Measurements from ENCODE around the gene IL1A. TPM values are rescaled to one million over a fixed set of nuclear protein-coding genes. Genes with fewer than 3 reads are reported as not detected.

IL1A gene
- total RNA-seq, 1 experiment from 2014 or later: 0.42 TPM

GRCh38 chr2:112730216-112730615 is 54.1 kb downstream of the IL1A start:
- DNase-seq (ENCODE audit: low spot score): no peak
- POLR2A ChIA-PET: no interaction called here
- ATAC-seq: no peak
- CTCF ChIA-PET: interaction anchor here (1.1 to 6.3 kb wide), 6 partner anchors 19 to 228 kb away, joined by 3 to 64 read pairs (median 4); partner anchors contain the start of gene SLC20A1
- Mint-ChIP-seq H3K4me3 (no peak overlapping the region), H3K9me3 (no peaks in the 10 kb centered on the region), H3K27ac (no peak overlapping the region), H3K4me1 (peaks cover 8% of the 10 kb centered on the region; the same call in 1 of the 2 replicates), H3K36me3 (no peaks in the 10 kb centered on the region), H3K27me3 (ENCODE audit: low read depth) (no peaks in the 10 kb centered on the region)
- TF ChIP-seq STAT6 (CRISPR knock-in tag; conservative IDR thresholded peaks at IDR 0.05; ENCODE audit: low read depth) (no peak), USF1 (CRISPR knock-in tag; IDR thresholded peaks at IDR 0.05) (no peak)

GRCh38 chr2:112728378-112729175 is 55.7 kb downstream of the IL1A start:
- ATAC-seq (no peak), DNase-seq (ENCODE audit: low spot score) (no peak)
- H3K36me3 Mint-ChIP-seq: no peaks in the 10 kb centered on the region
- H3K9me3 Mint-ChIP-seq: no peaks in the 10 kb centered on the region
- no peaks in the 10 kb centered on the region for H3K27me3 Mint-ChIP-seq (ENCODE audit: low read depth)
- H3K4me1 Mint-ChIP-seq: peaks cover 8% of the 10 kb centered on the region; the same call in 1 of the 2 replicates
- ChIA-PET CTCF (interaction anchor here (1.2 to 8.7 kb wide), 7 partner anchors 20 to 231 kb away, joined by 3 to 143 read pairs (median 11); no protein-coding TSS in a partner anchor), POLR2A (no interaction called here)
- H3K27ac Mint-ChIP-seq: no peak overlapping the region
- no peak overlapping the region for H3K4me3 Mint-ChIP-seq
- TF ChIP-seq ESRRA (CRISPR knock-in tag; IDR thresholded peaks at IDR 0.05; ENCODE audit: borderline replicate concordance): no peak
- no peak for TF ChIP-seq GTF2I (CRISPR knock-in tag; conservative IDR thresholded peaks at IDR 0.05)
- no peak for TF ChIP-seq ZNF416 (CRISPR knock-in tag; IDR thresholded peaks at IDR 0.05)

GRCh38 chr2:112728029-112728362 is 56.3 kb downstream of the IL1A start:
- Mint-ChIP-seq H3K27ac (no peak overlapping the region), H3K36me3 (no peaks in the 10 kb centered on the region), H3K9me3 (no peaks in the 10 kb centered on the region), H3K4me1 (peaks cover 8% of the 10 kb centered on the region; the same call in 1 of the 2 replicates), H3K4me3 (no peak overlapping the region), H3K27me3 (ENCODE audit: low read depth) (no peaks in the 10 kb centered on the region)
- ATAC-seq (no peak), DNase-seq (ENCODE audit: low spot score) (no peak)
- CTCF ChIA-PET: interaction anchor here (1.2 to 8.7 kb wide), 8 partner anchors 17 to 232 kb away, joined by 3 to 143 read pairs (median 10); no protein-coding TSS in a partner anchor
- POLR2A ChIA-PET: no interaction called here
- TF ChIP-seq ATF2 (CRISPR knock-in tag; IDR thresholded peaks at IDR 0.05; ENCODE audit: borderline replicate concordance, low read depth) (no peak), NR2C2 (CRISPR knock-in tag; IDR thresholded peaks at IDR 0.05) (no peak), JAZF1 (CRISPR knock-in tag; IDR thresholded peaks at IDR 0.05) (no peak), ZNF281 (CRISPR knock-in tag; IDR thresholded peaks at IDR 0.05) (no peak), SP1 (CRISPR knock-in tag; conservative IDR thresholded peaks at IDR 0.05) (no peak), ZNF317 (CRISPR knock-in tag; IDR thresholded peaks at IDR 0.05; ENCODE audit: borderline replicate concordance, low read depth) (no peak), KAT7 (CRISPR knock-in tag; IDR thresholded peaks at IDR 0.05; ENCODE audit: borderline replicate concordance) (no peak), E2F4 (CRISPR knock-in tag; IDR thresholded peaks at IDR 0.05; ENCODE audit: borderline replicate concordance, low read depth) (no peak), ATF3 (CRISPR knock-in tag; conservative IDR thresholded peaks at IDR 0.05) (no peak), ZNF219 (CRISPR knock-in tag; IDR thresholded peaks at IDR 0.05; ENCODE audit: borderline replicate concordance) (no peak), SMAD3 (CRISPR knock-in tag; IDR thresholded peaks at IDR 0.05; ENCODE audit: borderline replicate concordance) (no peak), ZBTB43 (CRISPR knock-in tag; IDR thresholded peaks at IDR 0.05) (no peak), FOXK1 (CRISPR knock-in tag; IDR thresholded peaks at IDR 0.05) (no peak), ZBTB21 (CRISPR knock-in tag; IDR thresholded peaks at IDR 0.05; ENCODE audit: borderline replicate concordance) (no peak), OVOL2 (CRISPR knock-in tag; IDR thresholded peaks at IDR 0.05; ENCODE audit: borderline replicate concordance) (no peak)

All from WTC11 (cell line).